Suprapubic skin (tissue), 4 donors: ENCODE measurements around the gene EEF1AKMT2.

ENCODE experiments used
- POLR2A ChIP-seq, 2 donors: fragments of 450-650 bp; IDR thresholded peaks; one replicate each; pipeline ENCODE4 v1.6.1; 2017; ENCODE audit warnings: antibody characterized with exemption in 2 of 2, mild to moderate bottlenecking in 2 of 2, moderate library complexity in 2 of 2
- POLR2AphosphoS5 ChIP-seq, 3 donors: sonication (generic); formaldehyde crosslinking; IDR thresholded peaks; one replicate each; pipeline ENCODE4 v1.6.1; 2017; ENCODE audit warnings: antibody characterized with exemption in 3 of 3

DNA sequence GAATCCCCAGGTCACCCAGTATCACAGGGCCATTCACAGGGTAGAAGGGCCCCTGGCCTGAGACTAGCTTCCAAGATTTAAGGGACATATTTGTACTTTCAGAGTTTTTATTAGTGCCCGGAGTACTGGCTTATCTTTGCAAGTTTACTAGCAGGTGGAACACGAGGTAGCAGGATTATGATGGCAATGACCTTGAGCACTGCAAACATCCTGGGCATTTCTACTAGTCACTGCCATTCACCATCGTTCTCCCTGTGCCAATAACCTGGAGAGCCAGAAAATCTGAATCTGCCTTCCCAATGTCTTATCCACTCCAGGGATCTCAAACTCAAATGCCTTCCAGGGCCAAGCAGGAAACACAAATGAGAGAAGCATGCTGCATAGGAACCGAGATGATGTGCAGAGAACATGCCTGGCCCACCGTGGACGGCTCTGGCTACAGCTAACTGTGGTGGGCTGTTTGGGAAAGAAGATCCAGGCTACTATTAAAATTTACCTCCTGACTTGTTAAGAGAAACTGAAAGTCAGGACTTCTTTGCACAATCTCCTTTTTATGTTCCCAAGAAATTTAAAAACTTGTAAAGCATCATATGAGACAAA lies 64.2 kb downstream of the EEF1AKMT2 start:
- TF ChIP-seq POLR2AphosphoS5 (IDR thresholded peaks at IDR 0.05) (no peak), POLR2A (IDR thresholded peaks at IDR 0.05) (no peak)
